ENCODE measurements around the gene TRIB2. TPM values are rescaled to one million over a fixed set of nuclear protein-coding genes. Genes with fewer than 3 reads are reported as not detected.

TRIB2 gene
- total RNA-seq, 1 donor from 2014 or later = 31.1 TPM

- H3K27me3 ChIP-seq (ENCODE audit: low read depth) = no peaks in the 10 kb centered on the region
- intact Hi-C loops (cut with micrococcal nuclease) = no loop called here
- no peak overlapping the region for H3K4me3 ChIP-seq
- H3K4me1 ChIP-seq = peaks cover 8% of the 10 kb centered on the region
- DNase-seq = no peak
- H3K36me3 ChIP-seq = peaks cover 4% of the 10 kb centered on the region
- H3K9me3 ChIP-seq (replicated peaks) = peaks cover 10% of the 10 kb centered on the region
- H3K27ac ChIP-seq (replicated peaks) = no peak overlapping the region
- TF ChIP-seq CTCF (IDR thresholded peaks at IDR 0.05; ENCODE audit: borderline replicate concordance) = no peak
Measured at GRCh38 chr2:12774395-12774727, 57.6 kb downstream of the TRIB2 start.

- H3K27me3 ChIP-seq (ENCODE audit: low read depth) = no peaks in the 10 kb centered on the region
- H3K36me3 ChIP-seq = peaks cover 4% of the 10 kb centered on the region
- DNase-seq = no peak
- TF ChIP-seq CTCF (IDR thresholded peaks at IDR 0.05; ENCODE audit: borderline replicate concordance) = no peak
- no peak overlapping the region for H3K4me3 ChIP-seq
- intact Hi-C loops (cut with micrococcal nuclease) = no loop called here
- H3K4me1 ChIP-seq = no peaks in the 10 kb centered on the region
- H3K27ac ChIP-seq (replicated peaks) = no peak overlapping the region
- H3K9me3 ChIP-seq (replicated peaks) = peaks cover 10% of the 10 kb centered on the region
Measured at GRCh38 chr2:12776521-12776961, 59.8 kb downstream of the TRIB2 start.

- Histone ChIP-seq H3K27me3 (ENCODE audit: low read depth) (no peaks in the 10 kb centered on the region), H3K4me3 (no peak overlapping the region), H3K36me3 (peaks cover 4% of the 10 kb centered on the region), H3K27ac (replicated peaks) (no peak overlapping the region), H3K9me3 (replicated peaks) (peaks cover 10% of the 10 kb centered on the region), H3K4me1 (no peaks in the 10 kb centered on the region)
- TF ChIP-seq CTCF (IDR thresholded peaks at IDR 0.05; ENCODE audit: borderline replicate concordance) = no peak
- intact Hi-C loops (cut with micrococcal nuclease) = no loop called here
- DNase-seq = no peak
Measured at GRCh38 chr2:12778369-12778768, 61.6 kb downstream of the TRIB2 start.

GRCh38 chr2:12778811-12779579 lies 62.3 kb downstream of the TRIB2 start:
- intact Hi-C loops (cut with micrococcal nuclease) = no loop called here
- H3K4me1 ChIP-seq = no peaks in the 10 kb centered on the region
- no peaks in the 10 kb centered on the region for H3K27me3 ChIP-seq (ENCODE audit: low read depth)
- peaks cover 10% of the 10 kb centered on the region for H3K9me3 ChIP-seq (replicated peaks)
- H3K4me3 ChIP-seq = no peak overlapping the region
- peaks cover 4% of the 10 kb centered on the region for H3K36me3 ChIP-seq
- TF ChIP-seq CTCF (IDR thresholded peaks at IDR 0.05; ENCODE audit: borderline replicate concordance) = no peak
- no peak overlapping the region for H3K27ac ChIP-seq (replicated peaks)
- DNase-seq = no peak

GRCh38 chr2:12781329-12781728 lies 64.6 kb downstream of the TRIB2 start:
- H3K4me3 ChIP-seq = no peak overlapping the region
- H3K9me3 ChIP-seq (replicated peaks) = no peaks in the 10 kb centered on the region
- H3K36me3 ChIP-seq = no peaks in the 10 kb centered on the region
- TF ChIP-seq CTCF (IDR thresholded peaks at IDR 0.05; ENCODE audit: borderline replicate concordance) = no peak
- H3K27ac ChIP-seq (replicated peaks) = no peak overlapping the region
- intact Hi-C loops (cut with micrococcal nuclease) = no loop called here
- no peaks in the 10 kb centered on the region for H3K4me1 ChIP-seq
- no peaks in the 10 kb centered on the region for H3K27me3 ChIP-seq (ENCODE audit: low read depth)
- no peak for DNase-seq
